AG09319 (cell line): ENCODE results near the gene TAF1C.

ENCODE experiments used
- DNase-seq: peaks from one replicate; pipeline ENCODE4 v3.0.0-alpha.2; 2010; ENCODE audit warnings: low read depth; ENCODE audit errors: extremely low read depth
- TF ChIP-seq, protein P1 (sequence below): IDR thresholded peaks from 2 replicates; pipeline ENCODE4 v1.5.1; 2011; ENCODE audit warnings: low read depth, mild to moderate bottlenecking, inconsistent platforms, low read length, moderate library complexity

TAF1C gene

DNA sequence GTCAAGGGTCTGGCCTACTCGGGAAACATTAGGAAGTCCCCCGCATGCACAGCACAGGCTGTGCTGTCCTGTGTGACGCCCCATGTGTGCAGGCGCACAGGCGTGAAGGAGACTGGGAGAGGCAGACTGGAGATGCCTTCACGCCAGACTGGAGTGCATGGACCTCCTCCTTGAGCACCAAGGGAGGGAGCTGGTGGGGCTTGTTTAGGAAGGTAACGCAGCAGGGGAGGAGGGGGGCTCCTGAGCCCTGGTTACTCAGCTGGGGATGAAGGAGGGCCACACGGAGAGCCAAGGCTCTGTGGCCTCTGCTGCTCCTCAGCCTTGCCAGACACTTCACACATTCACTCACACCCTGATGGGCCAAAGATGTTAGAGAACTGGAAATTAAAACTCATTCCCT is 49.6 kb downstream of the TAF1C start:
- TF ChIP-seq, protein P1, sequence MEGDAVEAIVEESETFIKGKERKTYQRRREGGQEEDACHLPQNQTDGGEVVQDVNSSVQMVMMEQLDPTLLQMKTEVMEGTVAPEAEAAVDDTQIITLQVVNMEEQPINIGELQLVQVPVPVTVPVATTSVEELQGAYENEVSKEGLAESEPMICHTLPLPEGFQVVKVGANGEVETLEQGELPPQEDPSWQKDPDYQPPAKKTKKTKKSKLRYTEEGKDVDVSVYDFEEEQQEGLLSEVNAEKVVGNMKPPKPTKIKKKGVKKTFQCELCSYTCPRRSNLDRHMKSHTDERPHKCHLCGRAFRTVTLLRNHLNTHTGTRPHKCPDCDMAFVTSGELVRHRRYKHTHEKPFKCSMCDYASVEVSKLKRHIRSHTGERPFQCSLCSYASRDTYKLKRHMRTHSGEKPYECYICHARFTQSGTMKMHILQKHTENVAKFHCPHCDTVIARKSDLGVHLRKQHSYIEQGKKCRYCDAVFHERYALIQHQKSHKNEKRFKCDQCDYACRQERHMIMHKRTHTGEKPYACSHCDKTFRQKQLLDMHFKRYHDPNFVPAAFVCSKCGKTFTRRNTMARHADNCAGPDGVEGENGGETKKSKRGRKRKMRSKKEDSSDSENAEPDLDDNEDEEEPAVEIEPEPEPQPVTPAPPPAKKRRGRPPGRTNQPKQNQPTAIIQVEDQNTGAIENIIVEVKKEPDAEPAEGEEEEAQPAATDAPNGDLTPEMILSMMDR, result no peak
- no peak for DNase-seq

DNA sequence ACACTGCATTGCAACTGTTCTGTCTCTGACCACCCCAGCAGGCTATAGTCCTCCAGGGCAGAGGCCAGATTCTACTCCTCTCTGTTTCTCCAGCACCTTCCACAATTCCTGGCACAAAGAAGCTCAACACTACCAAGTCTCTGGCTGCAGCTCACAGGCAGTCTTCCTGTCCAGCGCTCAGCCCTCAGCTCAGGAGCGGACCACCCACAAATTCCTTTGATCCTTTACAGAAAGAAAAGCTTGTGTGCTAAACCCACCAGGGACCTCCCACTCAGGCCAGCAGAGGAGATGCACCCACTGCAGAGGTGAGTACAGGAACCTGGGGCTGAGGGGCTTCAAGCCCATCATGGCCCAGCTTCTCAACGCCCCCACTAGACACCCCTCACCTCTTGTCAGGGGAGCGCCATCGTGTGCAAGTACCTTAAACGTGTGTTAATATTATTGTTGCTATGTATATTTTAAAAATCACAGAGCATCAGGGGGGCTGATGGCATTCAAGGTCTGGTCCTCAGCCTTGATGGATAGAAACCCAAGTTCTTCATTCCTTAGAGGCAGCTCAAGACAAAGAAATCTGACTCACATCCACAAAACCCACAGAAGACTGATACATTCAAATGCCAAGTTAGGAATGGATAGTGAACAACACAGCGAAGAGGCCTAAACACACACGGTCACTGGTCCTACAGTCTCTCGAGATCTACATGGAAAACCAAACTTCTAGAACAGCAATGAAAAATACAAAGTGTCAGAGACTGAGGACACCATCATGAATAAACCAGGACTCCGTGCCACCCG is 50.3 kb downstream of the TAF1C start:
- TF ChIP-seq, protein P1, result no peak
- no peak for DNase-seq

DNA sequence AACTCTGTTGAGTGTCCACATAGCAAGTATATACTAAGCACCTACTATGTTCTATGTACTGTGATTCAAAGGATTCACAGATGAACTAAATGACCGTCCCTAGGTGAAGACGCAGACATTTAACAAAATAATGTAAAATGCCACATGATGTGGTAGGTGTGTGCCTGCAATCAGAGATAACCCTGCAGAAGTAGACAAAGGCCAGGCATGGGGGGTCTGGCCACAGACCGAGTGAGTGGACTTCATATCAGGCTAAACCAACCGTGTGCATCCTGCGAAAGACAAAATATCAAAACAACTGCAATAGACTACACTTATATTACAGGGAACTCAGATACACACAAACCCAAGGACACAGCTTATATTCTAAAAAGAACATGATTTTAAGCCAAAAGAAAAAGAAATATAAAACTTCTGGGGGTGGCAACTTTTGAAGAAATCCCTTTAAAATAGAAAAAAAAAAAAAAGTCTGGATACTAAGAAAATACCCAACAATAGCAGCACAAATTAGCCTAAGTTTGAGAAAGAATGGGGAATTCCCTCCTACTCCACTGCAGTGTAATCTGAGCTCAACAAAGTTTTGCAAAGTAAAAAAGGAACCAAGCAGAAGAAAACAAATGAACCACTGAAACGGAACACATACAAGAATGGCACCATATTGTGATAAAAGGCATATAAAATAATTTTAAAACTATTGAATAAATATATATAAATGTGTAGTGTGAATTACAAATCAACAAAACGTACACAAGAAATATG is 54.2 kb downstream of the TAF1C start:
- DNase-seq, result no peak
- TF ChIP-seq, protein P1, result no peak

DNA sequence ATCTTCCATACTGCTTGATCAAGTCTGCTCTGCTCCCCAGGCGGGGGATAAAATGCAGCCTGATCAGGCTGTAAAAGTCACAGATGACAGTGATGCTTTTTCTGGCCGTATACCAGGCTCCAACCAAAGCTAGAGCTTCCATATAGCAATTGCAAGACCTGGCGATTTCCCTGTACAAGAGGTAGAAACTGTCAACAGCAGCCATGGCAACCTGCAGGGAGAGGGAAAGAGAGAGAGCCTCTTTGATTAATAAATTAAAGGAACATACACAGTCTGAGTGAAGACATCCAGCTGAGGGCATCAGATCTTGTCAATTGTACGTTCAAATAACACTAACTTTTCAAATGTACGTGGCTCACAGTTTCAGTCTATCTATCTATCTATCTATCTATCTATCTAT is 55.7 kb downstream of the TAF1C start:
- TF ChIP-seq, protein P1, result no peak
- DNase-seq, result no peak
